ENCODE results near the gene MSMB.
"Not testable (repeated sequence)": the region's sequence is repeated elsewhere in the genome, so short reads cannot be mapped to it uniquely, and the experiment has no call there.

The MSMB gene

GRCh38 chr10:46046261-46046660 is at the start of gene MSMB:
Gene MSMB (minus strand): TSS chr10:46046269. CDS start chr10:46046237, 32 bp downstream.
- DNase-seq = no peak

DNA sequence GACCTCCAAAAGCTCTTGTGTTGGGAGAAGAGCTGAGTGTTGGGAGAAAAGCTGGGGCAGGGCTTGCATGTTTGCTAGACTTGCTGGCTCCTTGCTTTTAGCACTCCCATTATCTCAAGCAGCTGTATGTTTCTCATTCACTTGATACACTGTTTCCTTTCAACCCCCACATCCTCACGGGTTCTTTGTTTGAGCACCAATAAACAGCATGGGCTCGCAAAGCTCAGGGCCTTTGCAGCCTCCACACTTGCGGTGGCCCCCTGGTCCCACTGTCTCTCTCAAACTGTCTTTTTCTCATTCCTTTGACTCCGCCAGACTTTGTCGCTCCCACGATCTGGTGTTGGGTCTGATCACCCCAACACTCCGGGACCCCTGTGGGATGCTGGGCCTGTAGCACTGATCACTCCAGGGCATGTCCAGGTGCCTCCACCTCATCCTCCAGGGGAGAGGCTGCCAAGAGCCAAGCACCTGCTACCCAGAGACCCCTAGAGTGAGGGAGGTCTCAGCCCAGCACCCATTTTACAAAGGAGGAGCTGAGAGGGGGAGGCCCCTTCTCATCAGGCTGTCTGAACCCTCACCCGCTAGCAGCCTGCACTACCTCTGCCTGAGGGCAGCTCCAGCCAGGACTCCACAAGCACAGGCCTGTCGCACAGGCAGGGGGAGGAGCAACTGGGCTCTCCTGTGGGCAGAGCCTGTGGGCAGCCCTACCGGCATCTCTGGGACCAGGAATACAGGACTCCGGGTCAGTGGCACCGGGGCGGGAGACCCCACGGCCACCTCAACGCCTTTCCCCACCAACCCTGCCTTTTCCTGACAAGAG is 49.1 kb upstream of the MSMB start:
- no peak for DNase-seq

GRCh38 chr10:46094197-46094500 is 48.1 kb upstream of the MSMB start:
- DNase-seq = no peak

DNA sequence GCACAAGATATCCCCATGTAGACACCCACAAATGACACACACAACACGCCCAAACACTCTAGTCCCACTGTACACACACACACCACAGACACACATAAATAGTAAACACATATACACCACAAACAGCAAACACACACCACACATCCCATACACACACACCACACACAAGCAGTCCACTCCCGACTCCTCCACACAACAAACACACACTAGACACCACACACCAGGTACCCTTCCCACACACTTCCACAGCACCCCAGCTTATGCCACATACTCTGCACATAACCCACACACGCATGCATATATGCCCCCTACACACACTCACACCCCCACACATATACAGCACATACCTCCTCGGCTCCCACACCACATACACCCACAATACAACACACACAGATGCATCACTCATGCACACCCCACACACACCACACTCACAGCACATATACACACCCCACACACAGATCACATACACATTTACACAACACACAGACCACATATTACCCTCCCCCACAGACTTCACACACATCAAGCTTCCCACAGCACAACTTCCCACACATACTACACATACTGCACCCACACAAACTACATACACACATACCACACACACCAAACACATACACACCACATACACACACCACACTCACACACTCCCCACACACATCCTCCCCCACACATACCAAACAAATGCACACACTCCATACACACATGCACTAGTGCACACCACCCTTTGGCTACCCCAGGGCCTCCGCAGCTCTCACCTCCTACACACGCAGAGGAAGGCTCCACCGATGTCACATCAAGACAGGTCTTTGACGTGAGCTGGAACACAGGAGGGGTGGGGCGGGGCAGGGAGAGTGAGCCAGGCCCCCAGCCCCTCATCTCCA is 47.5 kb upstream of the MSMB start:
- peak; percentile 32 to 50 for DNase-seq

GRCh38 chr10:46092524-46093081 is 46.5 kb upstream of the MSMB start:
- DNase-seq = peak; percentile 24 to 66

- peak in 1 of 2 donors; percentile 19 for DNase-seq
Measured at GRCh38 chr10:46091828-46092523, 45.9 kb upstream of the MSMB start.

DNA sequence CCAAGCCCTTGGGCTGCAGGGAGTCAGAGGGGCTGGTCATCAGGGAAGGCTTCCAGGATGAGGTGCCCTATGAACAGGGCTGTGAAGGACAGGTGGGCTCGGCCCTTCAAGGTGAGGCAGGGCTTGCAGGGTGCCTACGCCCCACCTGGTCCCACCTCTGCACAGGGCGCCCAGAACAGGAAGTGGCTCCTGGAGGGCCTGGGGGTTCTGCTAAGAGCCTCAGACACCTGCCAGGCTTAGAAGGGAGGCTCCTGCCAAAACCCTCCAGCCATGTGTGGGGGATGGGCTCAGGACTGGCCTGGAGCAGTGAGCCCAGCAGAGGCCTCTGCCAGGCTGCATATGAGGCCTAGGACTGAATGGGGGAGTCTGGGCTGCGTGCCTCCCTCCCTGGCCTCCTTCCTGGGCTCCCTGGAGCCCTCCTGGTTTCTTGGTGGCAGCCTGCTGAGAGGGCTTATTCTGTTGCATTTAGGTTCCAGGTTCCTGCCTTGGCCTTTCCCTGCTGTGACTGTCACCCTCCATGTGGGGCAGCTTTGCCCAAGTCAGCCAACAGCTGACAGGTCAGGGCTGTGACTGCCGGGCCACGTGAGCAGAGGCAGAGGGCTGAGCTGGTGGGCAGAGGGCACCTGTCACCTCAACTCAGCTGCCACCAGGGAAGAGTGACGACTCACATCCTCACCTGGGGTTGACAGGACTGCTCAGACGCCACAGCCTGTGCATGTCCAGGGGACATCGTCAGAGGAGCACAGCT is 45.2 kb upstream of the MSMB start:
- peak in 1 of 2 donors; percentile 34 for DNase-seq

- no peak for DNase-seq
Measured at GRCh38 chr10:46090258-46090812, 44.3 kb upstream of the MSMB start.

GRCh38 chr10:46087381-46087780 is 41.3 kb upstream of the MSMB start:
- not testable (repeated sequence) for DNase-seq

DNA sequence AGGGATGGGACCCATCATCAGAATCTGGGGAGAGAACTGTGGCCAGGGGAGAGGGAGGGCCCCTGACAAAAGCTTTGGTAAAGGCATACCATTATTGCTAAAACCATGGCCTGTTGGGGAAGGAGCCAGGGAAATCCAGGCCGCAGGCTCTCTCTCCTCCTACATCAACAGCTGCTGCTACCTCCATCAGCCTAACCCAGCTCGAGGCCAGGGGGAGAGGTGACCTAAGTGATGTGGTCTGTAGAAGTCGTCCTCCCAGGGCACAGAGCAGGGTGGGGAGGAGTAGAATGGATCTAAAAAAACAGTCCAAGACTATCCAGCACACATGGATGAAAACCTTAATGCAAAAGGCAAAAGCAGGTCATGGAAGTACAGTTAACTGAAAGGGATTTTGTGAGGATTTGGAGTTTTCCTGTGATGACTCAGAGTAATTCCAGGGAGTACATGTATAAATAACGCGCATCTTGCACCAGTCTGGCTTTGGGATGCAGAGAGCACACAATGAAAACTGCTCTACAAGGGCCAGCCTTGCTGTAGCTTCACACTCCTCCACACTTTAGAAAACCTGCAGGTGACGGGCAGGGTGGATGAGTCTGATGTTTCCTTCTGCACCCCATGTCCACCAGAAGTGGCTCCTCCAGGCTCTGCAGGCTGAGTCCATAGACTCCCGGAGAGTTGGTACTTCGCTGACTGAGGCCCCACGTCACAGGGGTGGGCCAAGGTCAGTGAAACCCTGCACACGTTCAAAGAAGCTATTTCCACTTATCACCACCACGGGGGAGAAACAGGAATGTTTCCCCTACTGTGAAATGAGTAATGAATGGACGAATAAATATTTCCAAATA is 38.5 kb upstream of the MSMB start:
- DNase-seq = no peak

DNA sequence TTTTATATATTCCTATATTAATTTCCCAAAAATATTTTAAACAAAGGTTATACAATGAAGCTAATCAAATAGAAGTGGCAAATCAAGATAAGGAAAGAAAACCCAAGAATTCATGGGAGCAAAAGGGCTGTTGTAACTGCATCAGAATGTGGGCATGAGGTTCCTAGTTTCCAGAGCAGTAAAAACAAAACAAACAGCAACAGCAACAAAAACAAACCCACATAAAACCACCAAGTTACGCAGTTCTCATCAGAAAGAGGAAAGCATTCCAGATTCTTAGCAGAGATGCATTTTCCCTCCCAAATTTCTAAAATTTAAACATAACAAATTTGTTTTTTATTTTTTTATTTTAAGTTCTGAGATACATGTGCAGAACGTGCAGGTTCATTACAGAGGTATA is 34.8 kb upstream of the MSMB start:
- no peak for DNase-seq

DNA sequence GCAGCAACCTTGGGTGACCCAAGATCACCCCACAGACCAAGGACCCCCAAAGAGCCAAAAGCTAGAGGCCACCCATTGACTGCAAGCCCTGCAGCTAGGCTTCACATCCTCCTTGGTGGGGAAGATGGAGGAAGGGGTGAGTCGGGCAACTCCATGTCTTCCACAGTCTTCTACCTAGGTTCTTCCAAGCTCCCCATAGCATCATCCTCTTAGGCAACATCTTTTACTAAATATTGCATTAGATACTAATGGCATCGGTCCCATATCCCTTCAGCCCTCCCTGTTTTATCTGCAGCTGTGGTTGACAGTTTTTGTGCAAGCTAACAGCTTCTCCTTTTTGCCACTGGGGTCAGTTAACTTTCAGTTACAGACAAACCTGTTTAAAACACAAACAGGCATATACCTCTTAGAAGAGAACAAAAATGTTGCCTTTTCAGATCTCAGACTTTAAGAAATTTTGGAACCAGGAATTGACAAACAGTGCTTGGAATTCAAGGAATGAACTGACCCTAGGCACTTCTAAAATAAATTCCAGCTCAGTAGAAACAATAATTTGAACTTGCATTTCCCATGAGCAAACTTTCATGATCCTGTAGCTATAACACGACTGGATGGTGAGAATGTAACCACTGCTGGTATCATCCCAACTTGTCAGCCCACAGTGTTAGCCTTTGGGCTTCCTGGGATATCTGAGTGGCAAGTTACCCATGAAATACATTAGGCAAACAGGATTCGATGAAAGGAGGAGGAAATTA is 33.9 kb upstream of the MSMB start:
- DNase-seq = no peak

DNA sequence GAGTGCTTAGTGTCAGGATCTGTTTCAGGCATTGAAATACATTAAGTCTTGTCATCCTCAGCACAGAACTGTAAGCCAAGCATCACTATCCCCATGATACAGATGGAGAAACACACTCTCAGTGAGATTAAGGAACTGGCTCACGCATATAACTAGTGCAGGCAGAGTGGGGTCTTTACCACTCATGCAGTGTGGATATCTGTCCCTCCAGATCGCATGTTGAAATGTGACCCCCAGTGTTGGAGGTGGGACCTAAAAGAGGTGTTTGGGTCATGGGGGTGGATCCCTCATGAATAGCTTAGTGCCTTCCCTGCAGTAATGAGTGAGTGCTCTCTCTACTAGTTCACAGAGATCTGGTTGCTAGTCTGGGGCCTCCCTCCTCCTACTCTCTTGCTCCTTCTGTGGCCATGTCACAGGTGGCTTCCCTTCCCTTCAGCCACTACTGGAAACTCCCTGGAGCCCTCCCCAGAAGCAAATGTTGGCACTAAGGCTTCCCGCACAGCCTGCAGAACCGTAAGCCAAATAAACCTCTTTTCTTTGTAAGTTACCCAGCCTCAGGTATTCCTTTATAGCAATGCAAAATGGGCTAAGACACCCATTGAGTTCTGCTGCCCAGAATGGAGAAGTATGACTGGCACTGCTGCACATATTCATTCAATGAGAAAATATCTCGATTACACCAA is 31.8 kb upstream of the MSMB start:
- DNase-seq = no peak

DNA sequence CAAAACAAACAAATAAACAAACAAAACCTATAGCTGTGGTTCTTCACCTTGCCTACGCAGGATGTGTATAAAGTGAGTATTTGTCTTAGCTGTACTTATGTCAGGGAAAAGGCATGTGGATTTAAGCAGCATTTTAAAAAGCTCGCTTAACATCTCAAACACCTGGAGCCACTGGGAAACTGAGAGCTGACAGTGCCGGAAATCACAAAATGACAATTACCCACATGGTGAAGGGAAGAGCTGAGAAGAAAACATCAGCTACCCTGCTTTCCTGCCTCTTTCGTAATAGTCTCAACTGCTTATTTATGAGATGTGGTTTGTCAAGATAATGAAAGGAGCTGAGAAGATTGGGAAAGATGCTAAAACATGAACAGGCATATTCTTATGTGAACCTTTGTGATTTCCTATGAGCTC is 31.1 kb upstream of the MSMB start:
- DNase-seq = no peak

- no peak for DNase-seq
Measured at GRCh38 chr10:46075869-46076268, 29.8 kb upstream of the MSMB start.

DNA sequence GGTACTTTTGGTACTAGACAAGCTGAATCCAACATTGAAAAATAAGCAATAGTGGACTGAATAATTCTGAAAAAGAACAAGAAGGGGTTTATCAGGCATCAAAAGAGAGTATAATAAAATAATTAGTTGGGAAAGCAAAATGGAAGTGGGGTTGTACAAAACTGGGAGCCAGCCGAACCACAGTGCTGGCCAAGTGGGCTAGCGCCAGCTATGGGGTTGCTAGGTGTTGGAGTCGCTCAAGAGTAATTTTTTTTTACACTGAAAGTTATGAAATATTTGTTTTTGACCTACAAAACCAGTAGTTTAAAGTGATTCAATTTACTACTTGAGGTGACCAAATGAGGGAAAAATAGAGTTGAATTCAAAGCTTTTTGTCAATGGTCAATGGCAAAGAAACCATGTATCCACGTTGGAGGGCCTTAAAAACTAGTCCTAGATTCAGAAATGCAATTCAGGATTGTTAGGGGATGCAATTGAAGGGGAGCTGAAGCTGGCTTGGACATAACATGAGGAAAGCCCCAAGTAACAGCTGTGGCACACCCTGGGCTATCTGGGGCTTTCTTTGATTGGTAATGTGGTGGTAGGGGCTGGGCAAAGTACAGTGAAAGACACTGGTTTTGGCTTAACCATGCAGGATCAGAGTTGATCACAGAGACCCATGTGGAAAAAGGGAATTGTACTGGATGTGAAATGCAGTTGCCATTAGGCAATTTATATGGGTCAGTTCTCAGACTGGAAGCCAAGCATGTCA is 28.3 kb upstream of the MSMB start:
- no peak for DNase-seq

- DNase-seq = no peak
Measured at GRCh38 chr10:46073564-46073963, 27.5 kb upstream of the MSMB start.

- no peak for DNase-seq
Measured at GRCh38 chr10:46070749-46071148, 24.7 kb upstream of the MSMB start.

All from CD4-positive, alpha-beta T cell treated with Interleukin-1 beta for 1 hour (primary cell).